HG03432 (cell line): ENCODE data around the gene ZFYVE16.
"Not testable (repeated sequence)": the region's sequence is repeated elsewhere in the genome, so short reads cannot be mapped to it uniquely, and the experiment has no call there.

Source experiments
- ATAC-seq: cut with Tn5 transposase; IDR thresholded peaks from one replicate; pipeline ENCODE4 v1.9.1; 2021; ENCODE audit warnings: mild to moderate bottlenecking, moderate library complexity; ENCODE audit not compliant: unreplicated experiment

The ZFYVE16 gene

GRCh38 chr5:80487444-80487828 is 79.6 kb downstream of the ZFYVE16 start:
- ATAC-seq, result no peak

- ATAC-seq, result peak; percentile 95
These were observed 80.2 kb downstream of the ZFYVE16 start, which contains the start of gene FAM151B for GRCh38 chr5:80487829-80488721. TSS of gene FAM151B (plus strand) at chr5:80488100. CDS start at chr5:80488124, 24 bp downstream.

- ATAC-seq, result no peak
These were observed 83.4 kb downstream of the ZFYVE16 start for GRCh38 chr5:80491296-80491695.

- ATAC-seq, result no peak
These were observed 84.9 kb downstream of the ZFYVE16 start for GRCh38 chr5:80492741-80493140.

GRCh38 chr5:80493443-80493842 is 85.6 kb downstream of the ZFYVE16 start:
- ATAC-seq, result not testable (repeated sequence)

- ATAC-seq, result no peak
These were observed 88.0 kb downstream of the ZFYVE16 start for GRCh38 chr5:80495891-80496290.

- no peak for ATAC-seq
These were observed 94.9 kb downstream of the ZFYVE16 start for GRCh38 chr5:80502800-80503199.

GRCh38 chr5:80503641-80504040 is 95.8 kb downstream of the ZFYVE16 start:
- no peak for ATAC-seq

- no peak for ATAC-seq
These were observed 97.0 kb downstream of the ZFYVE16 start for GRCh38 chr5:80504833-80505232.

GRCh38 chr5:80507663-80508062 is 99.8 kb downstream of the ZFYVE16 start:
- no peak for ATAC-seq

GRCh38 chr5:80508844-80509243 is 101.0 kb downstream of the ZFYVE16 start:
- ATAC-seq, result no peak

GRCh38 chr5:80509362-80509761 is 101.5 kb downstream of the ZFYVE16 start:
- no peak for ATAC-seq

GRCh38 chr5:80516826-80517225 is 109.0 kb downstream of the ZFYVE16 start:
- ATAC-seq, result no peak
